GM13977 (cell line): ENCODE measurements around the gene LYRM4.

Source experiments
- DNase-seq: peaks from one replicate; pipeline ENCODE4 v3.0.0; 2012; ENCODE audit warnings: low spot score
- in situ Hi-C: fragments of 300-500 bp; cut with MboI; formaldehyde crosslinking; loops from one replicate; pipeline ENCODE4 v1.12.0; 2022; ENCODE audit warnings: low sequenced_read_pairs, low pct_unique_long_range_greater_than_20kb, mixed read lengths, inconsistent platforms; ENCODE audit not compliant: unreplicated experiment
- TF ChIP-seq, protein P1 (sequence below): IDR thresholded peaks from 2 replicates; pipeline ENCODE4 v1.5.1; 2012; ENCODE audit warnings: mild to moderate bottlenecking, control low read depth; ENCODE audit not compliant: insufficient read depth; ENCODE audit errors: extremely low read depth, missing control alignments

The LYRM4 gene

DNA sequence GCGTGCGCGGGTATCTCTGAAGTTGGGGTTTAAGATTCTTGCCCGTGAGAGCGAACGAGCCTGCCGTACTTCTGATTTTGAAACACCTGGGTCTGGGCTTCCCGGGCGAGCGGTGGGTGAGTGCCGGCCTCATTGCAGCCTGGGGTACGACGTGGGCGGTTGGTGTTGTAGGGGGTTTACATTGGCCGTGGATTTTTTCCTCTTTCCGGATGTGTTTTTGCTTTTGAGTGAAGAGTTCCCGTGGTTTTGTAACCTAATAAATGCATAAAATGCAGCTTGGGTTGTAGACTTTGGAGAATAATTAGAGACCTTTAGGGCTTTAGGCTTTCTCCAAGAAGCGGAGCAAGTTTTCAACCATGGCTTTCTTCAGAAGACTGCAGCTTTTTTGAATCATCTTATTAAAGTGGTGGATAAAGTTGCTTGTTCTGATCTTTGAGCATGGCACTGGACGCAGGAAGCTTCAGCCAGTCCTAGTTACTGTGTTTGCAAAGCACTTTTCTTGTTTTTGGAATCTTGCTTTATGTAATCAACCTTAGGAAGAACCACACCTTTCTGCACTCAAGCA is 877 bp upstream of the LYRM4 start:
- TF ChIP-seq, protein P1, sequence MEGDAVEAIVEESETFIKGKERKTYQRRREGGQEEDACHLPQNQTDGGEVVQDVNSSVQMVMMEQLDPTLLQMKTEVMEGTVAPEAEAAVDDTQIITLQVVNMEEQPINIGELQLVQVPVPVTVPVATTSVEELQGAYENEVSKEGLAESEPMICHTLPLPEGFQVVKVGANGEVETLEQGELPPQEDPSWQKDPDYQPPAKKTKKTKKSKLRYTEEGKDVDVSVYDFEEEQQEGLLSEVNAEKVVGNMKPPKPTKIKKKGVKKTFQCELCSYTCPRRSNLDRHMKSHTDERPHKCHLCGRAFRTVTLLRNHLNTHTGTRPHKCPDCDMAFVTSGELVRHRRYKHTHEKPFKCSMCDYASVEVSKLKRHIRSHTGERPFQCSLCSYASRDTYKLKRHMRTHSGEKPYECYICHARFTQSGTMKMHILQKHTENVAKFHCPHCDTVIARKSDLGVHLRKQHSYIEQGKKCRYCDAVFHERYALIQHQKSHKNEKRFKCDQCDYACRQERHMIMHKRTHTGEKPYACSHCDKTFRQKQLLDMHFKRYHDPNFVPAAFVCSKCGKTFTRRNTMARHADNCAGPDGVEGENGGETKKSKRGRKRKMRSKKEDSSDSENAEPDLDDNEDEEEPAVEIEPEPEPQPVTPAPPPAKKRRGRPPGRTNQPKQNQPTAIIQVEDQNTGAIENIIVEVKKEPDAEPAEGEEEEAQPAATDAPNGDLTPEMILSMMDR = no peak
- no peak for DNase-seq
- in situ Hi-C loops = no loop called here

DNA sequence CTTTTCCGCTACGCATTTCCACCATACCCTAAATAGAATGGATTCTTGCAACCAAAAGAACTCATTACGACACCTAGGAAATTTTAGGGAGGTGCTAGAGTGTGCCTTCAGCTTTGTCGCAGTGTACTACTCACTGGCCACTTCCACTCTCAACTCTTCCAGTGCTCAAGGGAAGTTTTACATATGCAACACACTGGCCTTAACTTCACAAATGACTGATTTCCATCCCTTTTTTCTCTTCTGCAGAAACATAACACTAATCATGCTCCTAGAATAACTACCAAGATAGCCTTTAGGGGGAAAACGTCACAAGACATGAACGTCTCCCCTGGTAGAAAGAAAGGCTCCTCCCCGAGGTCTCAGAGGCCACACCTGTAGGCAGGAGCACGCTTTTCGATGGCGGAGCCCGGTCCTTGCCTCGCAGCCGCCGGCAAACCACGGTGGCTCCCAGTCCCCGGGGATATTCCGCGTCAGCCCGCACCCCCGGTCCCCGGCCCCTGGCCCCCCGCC is 584 bp downstream of the LYRM4 start:
- TF ChIP-seq, protein P1 = no peak
- peak; percentile 85 for DNase-seq
- in situ Hi-C loops = no loop called here

DNA sequence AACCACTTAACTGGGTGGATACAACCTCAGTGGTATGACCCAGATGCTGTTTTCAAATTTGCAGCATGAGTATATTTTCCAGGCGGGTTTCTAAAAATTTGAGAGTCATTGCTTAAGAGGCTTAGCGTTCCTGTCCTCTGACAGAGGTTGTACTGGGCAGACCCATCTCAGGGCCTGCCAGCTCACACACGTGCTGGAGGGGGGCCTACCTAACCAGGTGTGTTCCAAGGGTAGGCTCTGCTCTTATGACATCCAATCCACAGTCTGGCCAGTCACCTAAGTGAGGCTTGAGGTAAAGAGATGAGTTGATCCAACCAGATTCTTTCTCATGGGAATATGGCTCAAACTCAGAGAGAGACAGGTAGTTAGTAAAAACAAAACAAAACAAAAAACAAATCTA is 1.3 kb downstream of the LYRM4 start:
- TF ChIP-seq, protein P1 = no peak
- in situ Hi-C loops = no loop called here
- DNase-seq = no peak

DNA sequence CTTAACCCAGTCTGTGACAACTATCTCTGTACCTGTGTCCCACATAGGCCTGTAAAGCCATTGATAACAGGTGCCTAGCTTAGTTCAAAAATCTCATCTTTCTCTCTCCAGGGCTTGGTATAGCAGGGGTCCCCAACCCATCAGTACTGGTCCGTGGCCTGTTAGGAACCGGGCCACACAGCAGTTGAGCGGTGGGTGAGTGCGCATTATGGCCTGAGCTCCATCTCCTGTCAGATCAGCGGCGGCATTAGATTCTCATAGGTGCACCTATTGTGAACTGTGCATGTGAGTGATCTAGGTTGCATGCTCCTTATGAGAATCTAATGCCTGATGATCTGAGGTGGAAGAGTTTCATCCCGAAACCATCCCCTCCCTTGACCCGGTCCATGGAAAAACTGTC is 3.4 kb downstream of the LYRM4 start:
- DNase-seq = no peak
- TF ChIP-seq, protein P1 = no peak
- in situ Hi-C loops = no loop called here

DNA sequence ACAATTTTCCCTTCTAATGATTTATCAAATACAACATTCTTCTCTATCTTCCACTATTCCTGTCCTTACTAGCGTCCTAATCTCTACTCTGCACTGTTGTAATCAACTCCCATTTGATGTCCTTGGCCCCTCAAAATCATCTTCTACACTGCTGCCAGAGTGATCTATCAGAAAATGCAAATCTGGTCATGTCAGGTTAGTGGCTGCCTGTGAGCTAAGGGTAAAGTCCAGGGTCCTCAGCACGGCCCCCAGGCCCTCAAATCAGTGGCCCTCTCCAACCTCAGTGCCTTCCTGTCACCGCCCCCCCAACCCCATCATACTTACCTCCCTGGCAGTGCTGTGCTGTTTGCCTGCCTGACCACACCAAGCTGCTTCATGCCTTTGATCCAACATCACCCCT is 3.8 kb downstream of the LYRM4 start:
- TF ChIP-seq, protein P1 = no peak
- no peak for DNase-seq
- in situ Hi-C loops = no loop called here

DNA sequence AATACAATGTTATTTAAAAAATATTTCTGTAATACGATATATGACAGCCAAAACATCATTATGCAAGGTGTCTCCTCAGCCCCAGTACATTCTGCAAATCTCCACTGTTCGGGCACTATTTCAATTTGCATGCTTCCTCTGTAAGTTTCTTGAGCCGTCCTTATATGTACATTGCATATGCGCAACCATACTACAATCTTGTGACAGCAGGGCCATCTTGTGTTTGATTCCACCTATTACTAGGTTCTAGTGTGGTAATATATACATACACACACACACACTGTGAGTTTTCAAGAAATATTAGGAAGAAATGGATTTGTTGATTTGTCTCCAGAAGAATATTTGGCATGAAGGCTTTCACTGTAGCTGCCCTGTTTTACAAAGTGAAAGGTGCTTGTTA is 9.8 kb downstream of the LYRM4 start:
- in situ Hi-C loops = no loop called here
- TF ChIP-seq, protein P1 = no peak
- no peak for DNase-seq
